ENCODE data around the gene IL4R. TPM values are rescaled to one million over a fixed set of nuclear protein-coding genes. Genes with fewer than 3 reads are reported as not detected.

IL4R gene
- total and polyA plus RNA-seq, 2 of the 13 experiments (the other 11 are each of a cell fraction or from before 2014, with no cell fraction given) = 15.9 to 49.6 TPM

- CTCF ChIA-PET (ENCODE audit: low intra/inter-chr PET ratio, low total read pairs) = no interaction called here
- Histone ChIP-seq H3K27me3 (ENCODE audit: control insufficient read depth in 1 of 2, insufficient read depth in 2 of 2, low read length in 2 of 2) (no peaks in the 10 kb centered on the region), H3K36me3 (replicated peaks in 1 of 2; ENCODE audit: control insufficient read depth in 1 of 2, insufficient read depth in 2 of 2, low read length in 2 of 2) (peaks cover 22 to 24% of the 10 kb centered on the region in 2 experiments), H3K9me3 (ENCODE audit: low read length) (no peaks in the 10 kb centered on the region), H3K4me3 (replicated peaks in 1 of 3; ENCODE audit: insufficient read depth in 1 of 3, low read depth in 2 of 3, low read length in 3 of 3) (no peak overlapping the region), H4K20me1 (ENCODE audit: insufficient read depth, low read length) (peaks cover 9% of the 10 kb centered on the region; the same call in 1 of the 2 replicates), H3K4me2 (ENCODE audit: low read depth, low read length) (no peak overlapping the region), H3K4me1 (ENCODE audit: insufficient read depth, low read length) (peaks cover 46% of the 10 kb centered on the region), H2AFZ (ENCODE audit: low read length) (no peak overlapping the region), H3K79me2 (ENCODE audit: insufficient read depth, low read length) (no peaks in the 10 kb centered on the region), H3K27ac (ENCODE audit: extremely low read length, insufficient read depth, low read length) (no peak overlapping the region), H3K9ac (ENCODE audit: insufficient read depth, low read depth, low read length) (no peak overlapping the region)
- no TSS peak for BruUV-seq (replicated peaks)
- 100% methylated on average over 4 of the region's 5 CpGs for WGBS (ENCODE audit: low lambda C conversion rate)
- in situ Hi-C loops (cut with HindIII; ENCODE audit: extremely low pct_ligation_motif_present, low pct_unique_long_range_greater_than_20kb) (no loop called here), intact Hi-C loops (cut with micrococcal nuclease; ENCODE audit: unreplicated experiment) (no loop called here)
- DNase-seq (ENCODE audit: low spot score) (no peak), ATAC-seq (no peak), FAIRE-seq (no peak)
- TF ChIP-seq ZNF792 (CRISPR knock-in tag; IDR thresholded peaks at IDR 0.05) = no peak
- TF ChIP-seq STAG1 (CRISPR knock-in tag; IDR thresholded peaks at IDR 0.05) = 0 out of 2 replicates have a peak, but pooled peaks have one; percentile 11
- no peak for TF ChIP-seq MAFG (CRISPR knock-in tag; IDR thresholded peaks at IDR 0.05)
- TF ChIP-seq ZNF263 (CRISPR knock-in tag; IDR thresholded peaks at IDR 0.05) = no peak
- POLR2A ChIA-PET = no interaction called here
Observed at GRCh38 chr16:27363246-27363632, 49.5 kb downstream of the IL4R start.

DNA sequence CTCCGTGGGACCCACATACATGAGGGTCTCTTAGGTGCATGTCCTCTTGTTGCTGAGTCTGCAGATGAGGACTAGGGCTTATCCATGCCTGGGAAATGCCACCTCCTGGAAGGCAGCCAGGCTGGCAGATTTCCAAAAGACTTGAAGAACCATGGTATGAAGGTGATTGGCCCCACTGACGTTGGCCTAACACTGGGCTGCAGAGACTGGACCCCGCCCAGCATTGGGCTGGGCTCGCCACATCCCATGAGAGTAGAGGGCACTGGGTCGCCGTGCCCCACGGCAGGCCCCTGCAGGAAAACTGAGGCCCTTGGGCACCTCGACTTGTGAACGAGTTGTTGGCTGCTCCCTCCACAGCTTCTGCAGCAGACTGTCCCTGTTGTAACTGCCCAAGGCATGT, 50.0 kb downstream of the IL4R start:
- ChIA-PET POLR2A (interaction anchor here (1.1 kb wide), 1 partner anchor 160 kb away, joined by 5 read pairs; the partner anchor contains the start of gene KDM8), CTCF (ENCODE audit: low intra/inter-chr PET ratio, low total read pairs) (no interaction called here)
- H3K4me3 ChIP-seq (replicated peaks in 1 of 3; ENCODE audit: insufficient read depth in 1 of 3, low read depth in 2 of 3, low read length in 3 of 3) = no peak overlapping the region
- no peak overlapping the region for H2AFZ ChIP-seq (ENCODE audit: low read length)
- no peak overlapping the region for H3K4me2 ChIP-seq (ENCODE audit: low read depth, low read length)
- no peaks in the 10 kb centered on the region for H3K27me3 ChIP-seq (ENCODE audit: control insufficient read depth in 1 of 2, insufficient read depth in 2 of 2, low read length in 2 of 2)
- H3K4me1 ChIP-seq (ENCODE audit: insufficient read depth, low read length) = peaks cover 50% of the 10 kb centered on the region
- peaks cover 9% of the 10 kb centered on the region; the same call in 1 of the 2 replicates for H4K20me1 ChIP-seq (ENCODE audit: insufficient read depth, low read length)
- BruUV-seq (replicated peaks) = no TSS peak
- ATAC-seq (no peak; the same call in 2 of the 3 replicates), DNase-seq (ENCODE audit: low spot score) (no peak), FAIRE-seq (no peak)
- no peaks in the 10 kb centered on the region for H3K79me2 ChIP-seq (ENCODE audit: insufficient read depth, low read length)
- peaks cover 19 to 20% of the 10 kb centered on the region in 2 experiments for H3K36me3 ChIP-seq (replicated peaks in 1 of 2; ENCODE audit: control insufficient read depth in 1 of 2, insufficient read depth in 2 of 2, low read length in 2 of 2)
- H3K9ac ChIP-seq (ENCODE audit: insufficient read depth, low read depth, low read length) = no peak overlapping the region
- no peak overlapping the region for H3K27ac ChIP-seq (ENCODE audit: extremely low read length, insufficient read depth, low read length)
- H3K9me3 ChIP-seq (ENCODE audit: low read length) = no peaks in the 10 kb centered on the region
- intact Hi-C loops (cut with micrococcal nuclease; ENCODE audit: unreplicated experiment) = loop anchor here (1.0 to 2.0 kb wide), 2 partner anchors 37 to 89 kb away; no protein-coding TSS in a partner anchor
- in situ Hi-C loops (cut with HindIII; ENCODE audit: extremely low pct_ligation_motif_present, low pct_unique_long_range_greater_than_20kb) = no loop called here
- 86% methylated on average over 7 of the region's 9 CpGs for WGBS (ENCODE audit: low lambda C conversion rate)
- TF ChIP-seq ZNF878 (CRISPR knock-in tag; IDR thresholded peaks at IDR 0.05) (no peak), SETDB1 (CRISPR knock-in tag; IDR thresholded peaks at IDR 0.05; ENCODE audit: borderline replicate concordance) (0 out of 2 replicates have a peak, but pooled peaks have one; percentile 28), POLR2A (IDR thresholded peaks at IDR 0.05; ENCODE audit: insufficient read depth in 1 of 2, low read depth in 2 of 2, low read length in 2 of 2) (no peak), ZNF75D (CRISPR knock-in tag; IDR thresholded peaks at IDR 0.05; ENCODE audit: borderline replicate concordance) (no peak), MAFF (IDR thresholded peaks at IDR 0.05; ENCODE audit: low read depth, low read length) (0 out of 2 replicates have a peak, but pooled peaks have one; percentile 1), PCBP1 (IDR thresholded peaks at IDR 0.05; ENCODE audit: borderline replicate concordance, low read depth, low read length) (no peak), ZNF543 (CRISPR knock-in tag; IDR thresholded peaks at IDR 0.05) (no peak), IKZF1 (IDR thresholded peaks at IDR 0.05) (no peak), ZNF17 (CRISPR knock-in tag; IDR thresholded peaks at IDR 0.05) (no peak), FOXK2 (IDR thresholded peaks at IDR 0.05) (no peak), PTBP1 (IDR thresholded peaks at IDR 0.05; ENCODE audit: low read depth, low read length, poor library complexity, severe bottlenecking) (no peak), TAF15 (IDR thresholded peaks at IDR 0.05; ENCODE audit: low read depth, low read length, poor library complexity, severe bottlenecking) (no peak), ZNF234 (CRISPR knock-in tag; conservative IDR thresholded peaks at IDR 0.05) (0 out of 2 replicates have a peak, but pooled peaks have one; percentile 49), MIER3 (CRISPR knock-in tag; IDR thresholded peaks at IDR 0.05; ENCODE audit: borderline replicate concordance) (no peak), KLF13 (CRISPR knock-in tag; IDR thresholded peaks at IDR 0.05) (no peak), PITX1 (CRISPR knock-in tag; IDR thresholded peaks at IDR 0.05) (peak; percentile 39; the same call in 1 of the 2 replicates)
- TF ChIP-seq, protein P1, sequence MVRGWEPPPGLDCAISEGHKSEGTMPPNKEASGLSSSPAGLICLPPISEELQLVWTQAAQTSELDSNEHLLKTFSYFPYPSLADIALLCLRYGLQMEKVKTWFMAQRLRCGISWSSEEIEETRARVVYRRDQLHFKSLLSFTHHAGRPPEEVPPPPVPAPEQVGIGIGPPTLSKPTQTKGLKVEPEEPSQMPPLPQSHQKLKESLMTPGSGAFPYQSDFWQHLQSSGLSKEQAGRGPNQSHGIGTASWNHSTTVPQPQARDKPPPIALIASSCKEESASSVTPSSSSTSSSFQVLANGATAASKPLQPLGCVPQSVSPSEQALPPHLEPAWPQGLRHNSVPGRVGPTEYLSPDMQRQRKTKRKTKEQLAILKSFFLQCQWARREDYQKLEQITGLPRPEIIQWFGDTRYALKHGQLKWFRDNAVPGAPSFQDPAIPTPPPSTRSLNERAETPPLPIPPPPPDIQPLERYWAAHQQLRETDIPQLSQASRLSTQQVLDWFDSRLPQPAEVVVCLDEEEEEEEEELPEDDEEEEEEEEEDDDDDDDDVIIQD (CRISPR knock-in tag; IDR thresholded peaks at IDR 0.05; ENCODE audit: low read depth) = no peak

All from HepG2 (cell line).